Heart right ventricle (tissue), 16 donors: ENCODE results near the gene MTHFD1L. TPM values are rescaled to one million over a fixed set of nuclear protein-coding genes. Genes with fewer than 3 reads are reported as not detected.
A peak's percentile ranks its signal among the peaks of the same experiment; 100 is the strongest.

Source experiments
- ATAC-seq, 8 donors: fragments of 200-7000 bp; cut with Tn5 transposase; one replicate each; pipeline ENCODE4 v1.9.1; 2020; ENCODE audit warnings: mild to moderate bottlenecking in 8 of 8, moderate library complexity in 8 of 8, moderate number of reproducible peaks in 1 of 8
- DNase-seq, 2 donors: peaks; one replicate each; pipeline ENCODE4 v3.0.0-alpha.2; 2020
- H3K27ac ChIP-seq, 10 donors: fragments of 200-600 bp; sonication (generic) in 2 of 10; one replicate each; pipeline versions ENCODE4 v1.5.0 to v1.8.0; 2020 to 2022; ENCODE audit warnings: mild to moderate bottlenecking in 3 of 10
- H3K27me3 ChIP-seq, 7 donors: fragments of 200-600 bp; one replicate each; pipeline ENCODE4 v1.8.0; 2021 to 2022; ENCODE audit warnings: mild to moderate bottlenecking in 2 of 7
- H3K36me3 ChIP-seq, 9 donors: fragments of 200-600 bp; sonication (generic) in 1 of 9; one replicate each; pipeline versions ENCODE4 v1.5.0 to v1.8.0; 2020 to 2022; ENCODE audit warnings: mild to moderate bottlenecking in 2 of 9
- H3K4me1 ChIP-seq, 9 donors: fragments of 200-600 bp; sonication (generic) in 1 of 9; one replicate each; pipeline versions ENCODE4 v1.5.0 to v1.8.0; 2020 to 2022; ENCODE audit warnings: mild to moderate bottlenecking in 4 of 9
- H3K4me3 ChIP-seq, 10 donors: fragments of 200-600 bp; sonication (generic) in 2 of 10; one replicate each; pipeline versions ENCODE4 v1.5.0 to v1.8.0; 2020 to 2022; ENCODE audit warnings: mild to moderate bottlenecking in 7 of 10, moderate library complexity in 2 of 10
- H3K9me3 ChIP-seq, 11 donors: fragments of 200-600 bp in 10 of 11; sonication (generic) in 2 of 11; one replicate each; pipeline versions ENCODE4 v1.5.0 to v1.8.0; 2013 to 2022; ENCODE audit warnings: mild to moderate bottlenecking in 2 of 11, control low read depth in 1 of 11, moderate library complexity in 1 of 11
- WGBS, 2 donors: extraction: QIAGEN DNeasy Blood & Tissue Kit; methylation state at CpG; one replicate each; pipeline ENCODE4 v1.1.7; 2013; ENCODE audit warnings: inconsistent platforms in 1 of 2; 5-methylcytosine and 5-hydroxymethylcytosine counted together
- intact Hi-C, 10 donors: fragments of 100-400 bp; cut with DNase I; formaldehyde crosslinking; loops; one replicate each; pipeline versions ENCODE4 v1.11.1 to v1.14.2; 2022
- polyA plus RNA-seq, 2 donors: library from polyadenylated mRNA; stranded (reverse); fragments of 200-250 nt; gene quantifications; one replicate each; pipeline ENCODE4 v1.2.3, GENCODE V29; 2013
- total RNA-seq, 10 donors: library from RNA; stranded (reverse); fragmentation: NEBNext Ultra II Directional in 3 of 10; extraction: Animal tissue kit (Norgen Biotek cat#: 25700) in 3 of 10; gene quantifications; one replicate each; pipeline versions ENCODE4 v1.2.1 to v1.2.4, GENCODE V29; 2021 to 2023
- TF ChIP-seq, protein P1 (sequence below), 9 donors: fragments of 200-600 bp; sonication (generic) in 2 of 9; IDR thresholded peaks; one replicate each; pipeline versions ENCODE4 v1.5.0 to v1.8.0; 2021 to 2022; ENCODE audit warnings: antibody characterized with exemption in 9 of 9, mild to moderate bottlenecking in 5 of 9, moderate library complexity in 1 of 9
- donor health status: Arrhythmogenic right ventricular cardiomyopathy.
- donor health status: ischemic (EF 13 %, LVEDD 7.1; RV severe dilation, severe dysfunction).
- donor health status: healthy with polysubstance abuse.
- donor health status: DM: no; HTN: yes; CAD: no.
- donor health status: DM: no; HTN: no; CAD: no.
- donor health status: ischemic (EF 25% LVEDD 6.9; RV normal size, moderate dysfunction).
- donor health status: ischemic (EF 25% LVEDD 5.7; RV mildly dilated, moderate dysfunction).
- donor health status: healthy.
- donor health status: DM: yes; HTN: yes; CAD: no.
- donor health status: Ischemic cardiomyopathy.
- donor health status: ischemic (EF 35%, LVEDD 5.7; RV mildly dilated, moderate dysfunction).
- donor health status: nonischemic (EF 11% LVEDD 7.7; RV severe dilation, severe dysfunction).
- donor health status: DM: yes; HTN: yes; CAD: no.
- donor health status: PGD.
- donor health status: ischemic (EF 29% LVEDD 5.4; RV normal size, mild dysfunction).
- donor health status: nonischemic (EF 23%, LVEDD 6.1; RV moderate dilation, normal function).

The MTHFD1L gene
- total and polyA plus RNA-seq, 12 donors, result 1.2 to 10.8 (median 3.8) TPM

DNA sequence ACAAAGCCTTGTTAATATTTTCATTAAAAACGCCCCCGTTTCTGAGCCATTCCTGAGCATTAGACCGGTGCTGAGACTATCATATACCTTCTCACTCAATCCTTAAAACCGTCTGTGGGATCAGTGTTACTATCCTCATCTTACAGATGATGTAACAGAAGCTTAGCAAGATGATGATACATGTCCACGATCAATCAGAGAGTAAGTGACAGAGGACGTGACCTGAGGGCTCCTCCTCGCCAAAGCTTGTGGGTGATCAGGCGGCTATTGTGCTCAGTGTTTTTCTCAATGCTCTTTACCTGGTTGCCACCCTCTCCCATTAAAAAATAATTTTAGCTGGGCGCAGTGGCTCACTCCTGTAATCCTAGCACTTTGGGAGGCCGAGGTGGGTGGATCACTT, 113.1 kb downstream of the MTHFD1L start:
- peaks cover 0 to 15% (median 0%) of the 10 kb centered on the region in 9 donors for H3K36me3 ChIP-seq
- 83 to 89% methylated on average over 10 of the region's 10 CpGs for WGBS, 2 donors
- H3K4me1 ChIP-seq, result peaks cover 0 to 18% (median 0%) of the 10 kb centered on the region in 9 donors
- H3K27me3 ChIP-seq, result no peaks in the 10 kb centered on the region
- no peak overlapping the region for H3K4me3 ChIP-seq
- TF ChIP-seq, protein P1, sequence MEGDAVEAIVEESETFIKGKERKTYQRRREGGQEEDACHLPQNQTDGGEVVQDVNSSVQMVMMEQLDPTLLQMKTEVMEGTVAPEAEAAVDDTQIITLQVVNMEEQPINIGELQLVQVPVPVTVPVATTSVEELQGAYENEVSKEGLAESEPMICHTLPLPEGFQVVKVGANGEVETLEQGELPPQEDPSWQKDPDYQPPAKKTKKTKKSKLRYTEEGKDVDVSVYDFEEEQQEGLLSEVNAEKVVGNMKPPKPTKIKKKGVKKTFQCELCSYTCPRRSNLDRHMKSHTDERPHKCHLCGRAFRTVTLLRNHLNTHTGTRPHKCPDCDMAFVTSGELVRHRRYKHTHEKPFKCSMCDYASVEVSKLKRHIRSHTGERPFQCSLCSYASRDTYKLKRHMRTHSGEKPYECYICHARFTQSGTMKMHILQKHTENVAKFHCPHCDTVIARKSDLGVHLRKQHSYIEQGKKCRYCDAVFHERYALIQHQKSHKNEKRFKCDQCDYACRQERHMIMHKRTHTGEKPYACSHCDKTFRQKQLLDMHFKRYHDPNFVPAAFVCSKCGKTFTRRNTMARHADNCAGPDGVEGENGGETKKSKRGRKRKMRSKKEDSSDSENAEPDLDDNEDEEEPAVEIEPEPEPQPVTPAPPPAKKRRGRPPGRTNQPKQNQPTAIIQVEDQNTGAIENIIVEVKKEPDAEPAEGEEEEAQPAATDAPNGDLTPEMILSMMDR (IDR thresholded peaks at IDR 0.05), result no peak
- H3K27ac ChIP-seq, result no peak overlapping the region
- intact Hi-C loops, result no loop called here
- no peak for ATAC-seq
- H3K9me3 ChIP-seq, result peaks cover 0 to 9% (median 0%) of the 10 kb centered on the region in 11 donors
- no peak for DNase-seq

GRCh38 chr6:150979826-150980350, 114.4 kb downstream of the MTHFD1L start:
- intact Hi-C loops, result loop anchor here in 1 of 10 donors (10.0 kb wide), 1 partner anchor 1235 kb away; no protein-coding TSS in a partner anchor
- TF ChIP-seq, protein P1 (IDR thresholded peaks at IDR 0.05), result no peak
- no peak overlapping the region for H3K27ac ChIP-seq
- H3K36me3 ChIP-seq, result peaks cover 0 to 18% (median 0%) of the 10 kb centered on the region in 9 donors
- no peak overlapping the region for H3K4me3 ChIP-seq
- ATAC-seq, result no peak
- no peaks in the 10 kb centered on the region for H3K9me3 ChIP-seq
- DNase-seq, result no peak
- WGBS, 2 donors, result 93 to 95% methylated on average over 6 of the region's 6 CpGs
- no peaks in the 10 kb centered on the region for H3K27me3 ChIP-seq
- H3K4me1 ChIP-seq, result peaks cover 0 to 18% (median 0%) of the 10 kb centered on the region in 9 donors

DNA sequence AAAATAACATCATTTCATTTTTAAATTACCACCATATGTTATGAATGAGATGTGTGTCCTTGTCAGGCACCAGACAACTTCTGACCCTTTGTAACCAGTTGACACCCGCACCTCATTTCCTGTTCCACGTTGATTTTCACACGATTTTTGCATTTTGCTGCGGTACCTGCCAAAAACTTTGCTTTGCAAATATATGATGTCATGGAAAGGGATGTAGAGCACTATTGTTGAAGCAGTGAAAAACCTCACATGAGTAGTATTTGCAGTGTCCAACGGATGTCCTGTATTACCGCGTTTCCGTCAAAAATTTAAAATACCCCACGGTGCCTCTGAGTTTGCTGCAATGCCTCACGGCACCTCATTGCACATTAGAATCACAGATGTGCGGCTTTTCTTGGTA, 115.6 kb downstream of the MTHFD1L start:
- Histone ChIP-seq H3K27me3 (no peaks in the 10 kb centered on the region), H3K27ac (peak overlapping the region in 2 of 10 donors; percentile 13 to 42), H3K4me3 (no peak overlapping the region), H3K4me1 (peaks cover 0 to 18% (median 0%) of the 10 kb centered on the region in 9 donors), H3K9me3 (no peaks in the 10 kb centered on the region), H3K36me3 (peaks cover 0 to 24% (median 0%) of the 10 kb centered on the region in 9 donors)
- 62 to 73% methylated on average over 11 of the region's 11 CpGs for WGBS, 2 donors
- peak in 1 of 2 donors; percentile 34 for DNase-seq
- intact Hi-C loops, result loop anchor here in 1 of 10 donors (10.0 kb wide), 1 partner anchor 1234 kb away; no protein-coding TSS in a partner anchor
- TF ChIP-seq, protein P1 (IDR thresholded peaks at IDR 0.05), result no peak
- peak in 7 of 8 donors; percentile 65 to 97 (median 92) for ATAC-seq

GRCh38 chr6:150981669-150982068, 116.2 kb downstream of the MTHFD1L start:
- no peak for DNase-seq
- ATAC-seq, result no peak
- WGBS, 2 donors, result 79 to 84% methylated on average over 2 of the region's 2 CpGs

More at GRCh38 chr6:150981669-150982068, 116.2 kb downstream of the MTHFD1L start:
- Histone ChIP-seq H3K36me3 (peaks cover 0 to 24% (median 0%) of the 10 kb centered on the region in 9 donors), H3K27ac (peak overlapping the region in 3 of 10 donors; percentile 8 to 20 (median 13)), H3K9me3 (no peaks in the 10 kb centered on the region), H3K4me3 (no peak overlapping the region), H3K27me3 (no peaks in the 10 kb centered on the region), H3K4me1 (peaks cover 0 to 18% (median 0%) of the 10 kb centered on the region in 9 donors)
- TF ChIP-seq, protein P1 (IDR thresholded peaks at IDR 0.05), result no peak
- intact Hi-C loops, result loop anchor here in 1 of 10 donors (10.0 kb wide), 1 partner anchor 1233 kb away; no protein-coding TSS in a partner anchor
